ENCODE data around the gene RBM12.
"Not testable (repeated sequence)": the region's sequence is repeated elsewhere in the genome, so short reads cannot be mapped to it uniquely, and the experiment has no call there.

The RBM12 gene, protein sequence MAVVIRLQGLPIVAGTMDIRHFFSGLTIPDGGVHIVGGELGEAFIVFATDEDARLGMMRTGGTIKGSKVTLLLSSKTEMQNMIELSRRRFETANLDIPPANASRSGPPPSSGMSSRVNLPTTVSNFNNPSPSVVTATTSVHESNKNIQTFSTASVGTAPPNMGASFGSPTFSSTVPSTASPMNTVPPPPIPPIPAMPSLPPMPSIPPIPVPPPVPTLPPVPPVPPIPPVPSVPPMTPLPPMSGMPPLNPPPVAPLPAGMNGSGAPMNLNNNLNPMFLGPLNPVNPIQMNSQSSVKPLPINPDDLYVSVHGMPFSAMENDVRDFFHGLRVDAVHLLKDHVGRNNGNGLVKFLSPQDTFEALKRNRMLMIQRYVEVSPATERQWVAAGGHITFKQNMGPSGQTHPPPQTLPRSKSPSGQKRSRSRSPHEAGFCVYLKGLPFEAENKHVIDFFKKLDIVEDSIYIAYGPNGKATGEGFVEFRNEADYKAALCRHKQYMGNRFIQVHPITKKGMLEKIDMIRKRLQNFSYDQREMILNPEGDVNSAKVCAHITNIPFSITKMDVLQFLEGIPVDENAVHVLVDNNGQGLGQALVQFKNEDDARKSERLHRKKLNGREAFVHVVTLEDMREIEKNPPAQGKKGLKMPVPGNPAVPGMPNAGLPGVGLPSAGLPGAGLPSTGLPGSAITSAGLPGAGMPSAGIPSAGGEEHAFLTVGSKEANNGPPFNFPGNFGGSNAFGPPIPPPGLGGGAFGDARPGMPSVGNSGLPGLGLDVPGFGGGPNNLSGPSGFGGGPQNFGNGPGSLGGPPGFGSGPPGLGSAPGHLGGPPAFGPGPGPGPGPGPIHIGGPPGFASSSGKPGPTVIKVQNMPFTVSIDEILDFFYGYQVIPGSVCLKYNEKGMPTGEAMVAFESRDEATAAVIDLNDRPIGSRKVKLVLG

GRCh38 chr20:35664466-35665206, at the start of gene RBM12, which contains the start of gene CPNE1:
Gene RBM12 (minus strand): TSS chr20:35664900. CDS start chr20:35655322, 9,578 bp downstream.
Gene CPNE1 (minus strand): TSS chr20:35664900. CDS start chr20:35632923, 31,977 bp downstream.
- peak; percentile 90 for DNase-seq (ENCODE audit: low read depth)

DNA sequence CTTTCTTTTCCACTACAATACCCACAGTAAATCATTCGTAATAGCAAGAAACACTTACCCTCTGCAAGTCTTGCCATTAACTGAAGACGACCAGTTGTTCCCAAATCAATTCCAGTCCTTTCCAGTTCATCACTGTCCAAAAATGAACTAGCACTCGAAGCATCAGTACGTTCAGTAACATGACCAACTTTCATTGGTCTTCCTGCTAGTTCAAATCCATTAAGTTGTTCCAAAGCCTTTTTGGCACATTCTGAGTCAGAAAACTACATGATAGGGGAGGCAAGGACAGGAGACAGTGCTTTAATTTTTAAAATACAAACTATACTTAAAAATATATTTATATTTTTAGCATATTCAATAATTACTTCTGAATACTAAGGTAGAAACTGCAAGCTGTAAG, 49.4 kb upstream of the RBM12 start:
- DNase-seq (ENCODE audit: low read depth): no peak

DNA sequence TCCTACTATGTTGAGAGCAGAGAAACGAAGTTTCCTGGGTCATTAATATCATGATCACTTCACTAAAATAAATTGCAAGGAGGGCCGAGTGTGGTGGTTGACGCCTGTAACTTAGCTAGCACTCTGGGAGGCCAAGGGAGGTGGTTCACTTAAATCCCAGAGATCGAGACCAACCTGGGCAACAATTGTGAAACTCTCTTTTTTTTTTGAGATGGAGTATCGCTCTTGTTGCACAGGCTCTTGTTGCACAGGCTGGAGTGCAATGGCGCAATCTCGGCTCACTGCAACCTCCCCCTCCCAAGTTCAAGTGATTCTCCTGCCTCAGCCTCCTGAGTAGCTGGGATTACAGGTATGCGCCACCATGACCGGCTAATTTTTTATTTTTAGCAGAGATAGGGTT, 48.4 kb upstream of the RBM12 start:
- DNase-seq (ENCODE audit: low read depth): not testable (repeated sequence)

DNA sequence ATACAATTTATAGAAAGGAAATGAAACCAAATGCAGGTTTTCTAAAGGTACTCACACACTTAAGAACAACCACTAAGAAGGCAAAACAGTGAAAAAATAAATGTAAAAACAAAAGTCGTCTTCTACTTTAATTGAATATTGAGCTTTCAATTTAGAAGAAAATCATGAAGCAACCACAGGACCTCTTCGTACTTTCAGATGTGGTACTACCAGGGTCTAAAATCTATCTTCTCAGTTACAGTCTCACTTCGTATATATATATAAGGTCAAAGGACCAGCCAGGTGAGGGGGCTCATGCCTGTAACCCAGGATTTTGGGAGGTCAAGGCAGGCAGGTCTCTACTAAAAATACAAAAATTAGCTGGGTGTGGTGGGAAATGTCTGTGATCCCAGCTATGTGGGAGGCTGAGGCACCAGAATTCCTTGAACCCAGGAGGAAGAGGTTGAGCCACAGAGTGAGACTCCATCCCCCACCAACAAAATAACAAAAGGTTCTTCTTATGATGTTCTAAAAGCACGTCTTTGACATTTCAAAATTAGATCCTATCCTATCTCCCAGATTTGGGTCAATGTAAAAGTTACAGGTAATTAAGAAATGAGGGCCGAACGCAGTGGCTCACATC, 47.0 kb upstream of the RBM12 start:
- no peak for DNase-seq (ENCODE audit: low read depth)

DNA sequence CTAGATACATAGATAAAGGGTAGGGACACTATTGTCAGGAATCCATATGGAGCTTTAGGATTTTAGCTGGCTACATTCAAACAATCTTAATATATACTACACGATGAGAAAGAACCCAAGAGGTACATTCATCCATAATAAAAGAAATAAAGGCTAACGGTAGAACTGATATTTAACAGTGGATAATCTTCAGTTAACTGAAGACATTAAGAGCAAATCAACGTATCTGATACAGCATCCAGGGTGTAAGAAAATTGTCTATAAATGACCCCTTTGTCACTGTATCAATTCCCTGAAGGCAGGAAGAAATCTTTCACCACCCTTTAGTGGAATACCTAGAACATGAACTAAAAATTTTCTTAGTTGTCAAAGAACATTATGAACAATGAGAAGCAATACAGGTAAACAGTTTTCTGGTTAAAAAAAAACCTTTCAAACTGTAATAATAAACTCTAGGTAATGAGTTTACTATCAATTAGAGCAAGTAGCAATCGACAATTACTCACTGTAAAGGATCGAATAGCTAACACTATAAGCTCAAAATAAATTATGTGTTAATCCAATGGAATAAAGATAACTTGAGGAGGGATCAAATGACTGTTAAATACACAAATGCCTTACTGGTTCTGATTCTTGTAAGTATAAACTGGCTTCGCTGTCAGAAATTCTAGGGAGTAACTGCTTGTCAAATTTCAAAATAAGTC, 46.3 kb upstream of the RBM12 start:
- DNase-seq (ENCODE audit: low read depth): no peak

DNA sequence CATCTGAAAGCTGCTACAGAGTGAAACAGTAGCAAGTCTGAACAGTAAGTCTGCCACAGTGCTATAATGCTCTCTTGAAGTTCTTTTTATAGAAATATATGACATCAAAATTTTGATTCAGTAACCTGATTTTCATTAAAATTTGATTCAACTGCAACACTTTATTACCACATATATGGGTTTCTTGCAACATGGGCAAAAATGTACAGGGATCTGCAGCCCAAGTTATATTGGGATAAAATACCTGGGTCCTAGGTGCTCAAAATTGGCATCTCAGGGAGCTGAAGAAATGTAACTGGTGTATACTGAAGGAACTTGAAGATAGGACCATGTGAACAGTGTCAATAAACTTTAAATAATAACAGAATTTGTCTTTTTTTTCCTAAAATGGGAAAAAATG, 45.3 kb upstream of the RBM12 start:
- DNase-seq (ENCODE audit: low read depth): no peak

DNA sequence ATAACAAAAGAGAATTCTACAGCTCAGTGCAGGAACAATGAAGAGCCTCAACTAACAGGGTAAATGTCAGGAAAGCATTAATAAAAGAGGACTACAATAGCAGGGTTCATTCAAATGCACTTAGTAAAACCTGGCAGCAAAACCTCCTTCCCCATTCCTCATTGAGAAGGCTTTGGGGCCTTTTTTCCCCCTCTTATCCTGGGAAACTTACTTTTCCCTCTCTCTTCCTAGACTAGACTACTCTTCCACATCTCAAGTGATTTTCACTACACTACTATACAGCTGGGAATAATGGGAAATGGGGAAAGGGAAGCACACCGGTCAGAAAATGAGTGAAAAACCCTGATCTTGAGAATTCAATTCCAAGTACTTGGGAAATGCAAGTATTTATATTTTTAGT, 44.6 kb upstream of the RBM12 start:
- no peak for DNase-seq (ENCODE audit: low read depth)

GRCh38 chr20:35708502-35708901, 43.8 kb upstream of the RBM12 start:
- no peak for DNase-seq (ENCODE audit: low read depth)

DNA sequence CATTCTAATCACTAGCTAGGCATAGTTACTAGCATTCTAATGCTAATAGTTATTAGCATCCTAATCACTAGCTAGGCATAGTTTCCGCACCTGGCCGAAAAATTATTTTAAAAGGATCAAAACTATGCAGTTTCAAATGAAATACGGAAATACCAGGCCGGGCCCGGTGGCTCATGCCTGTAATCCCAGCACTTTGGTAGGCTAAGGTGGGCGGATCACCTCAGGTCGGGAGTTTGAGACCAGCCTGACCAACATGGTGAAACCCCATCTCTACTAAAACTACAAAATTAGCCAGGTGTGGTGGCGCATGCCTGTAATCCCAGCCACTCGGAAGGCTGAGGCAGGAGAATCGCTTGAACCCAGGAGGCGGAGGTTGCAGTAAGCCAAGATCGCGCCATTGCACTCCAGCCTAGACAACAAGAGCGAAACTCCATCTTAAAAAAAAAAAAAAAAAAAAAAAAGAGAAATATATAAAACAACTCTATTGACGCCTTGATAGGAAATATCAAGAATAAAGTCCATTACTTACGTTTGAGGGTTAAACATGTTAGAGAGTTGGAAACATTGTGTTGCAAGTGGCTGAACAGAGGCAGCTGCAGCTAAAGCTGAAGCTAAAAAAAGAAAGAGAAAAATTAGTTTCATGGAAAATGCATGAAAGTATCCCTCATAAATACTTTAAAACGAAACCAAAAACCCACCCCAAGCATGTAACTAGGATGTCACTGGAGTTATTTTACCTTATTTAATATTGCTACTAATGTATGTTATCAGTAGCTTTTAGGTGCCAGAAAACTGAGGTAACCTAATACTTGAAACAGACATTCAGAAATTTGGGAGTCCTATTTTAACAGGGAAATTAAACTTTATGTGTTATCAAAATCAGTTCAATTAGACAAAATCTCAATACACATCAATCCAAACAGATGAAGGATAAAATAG, 42.2 kb upstream of the RBM12 start:
- DNase-seq (ENCODE audit: low read depth): not testable (repeated sequence)

- DNase-seq (ENCODE audit: low read depth): not testable (repeated sequence)
These were observed 41.2 kb upstream of the RBM12 start for GRCh38 chr20:35705894-35706293.

- no peak for DNase-seq (ENCODE audit: low read depth)
These were observed 40.0 kb upstream of the RBM12 start for GRCh38 chr20:35704514-35705261.

DNA sequence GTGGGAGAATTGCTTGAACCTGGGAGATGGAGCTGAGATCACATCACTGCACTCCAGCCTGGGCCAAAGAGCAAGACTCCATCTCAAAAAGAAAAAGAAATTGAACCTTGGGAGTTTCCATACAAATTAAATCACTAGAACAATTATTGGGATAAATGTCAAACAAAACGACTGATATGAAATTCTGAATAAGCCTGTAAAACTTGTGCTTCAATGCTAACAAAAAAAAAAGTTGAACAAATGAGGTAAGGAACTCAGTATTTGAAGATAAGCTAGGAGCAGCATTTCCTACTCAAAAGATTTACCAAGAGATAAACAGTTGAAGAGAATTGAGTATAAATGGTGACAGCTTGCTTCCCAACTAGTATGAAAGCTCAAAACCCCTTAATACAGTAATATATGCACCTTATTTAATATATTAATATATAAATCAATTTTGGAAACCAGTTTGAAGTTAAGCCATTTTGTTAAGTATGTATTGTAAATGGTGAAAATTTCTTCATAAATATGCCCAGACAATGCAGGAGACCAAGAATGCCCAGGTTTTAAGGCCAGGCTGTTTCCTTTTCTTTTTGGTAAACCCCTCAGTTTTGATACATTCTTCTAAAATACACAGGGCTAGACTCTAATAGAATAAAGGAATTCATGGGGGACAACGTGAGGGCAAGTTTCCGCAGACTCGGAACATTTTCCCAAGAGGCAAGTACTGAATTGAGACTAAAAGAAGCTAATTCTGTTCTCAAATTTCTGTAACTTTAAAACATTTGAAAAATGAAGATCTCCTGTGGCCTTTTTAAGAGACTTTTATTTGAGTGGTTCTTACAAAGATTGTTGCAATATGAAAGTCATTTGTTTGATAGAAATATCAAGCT, 38.4 kb upstream of the RBM12 start:
- DNase-seq (ENCODE audit: low read depth): no peak

DNA sequence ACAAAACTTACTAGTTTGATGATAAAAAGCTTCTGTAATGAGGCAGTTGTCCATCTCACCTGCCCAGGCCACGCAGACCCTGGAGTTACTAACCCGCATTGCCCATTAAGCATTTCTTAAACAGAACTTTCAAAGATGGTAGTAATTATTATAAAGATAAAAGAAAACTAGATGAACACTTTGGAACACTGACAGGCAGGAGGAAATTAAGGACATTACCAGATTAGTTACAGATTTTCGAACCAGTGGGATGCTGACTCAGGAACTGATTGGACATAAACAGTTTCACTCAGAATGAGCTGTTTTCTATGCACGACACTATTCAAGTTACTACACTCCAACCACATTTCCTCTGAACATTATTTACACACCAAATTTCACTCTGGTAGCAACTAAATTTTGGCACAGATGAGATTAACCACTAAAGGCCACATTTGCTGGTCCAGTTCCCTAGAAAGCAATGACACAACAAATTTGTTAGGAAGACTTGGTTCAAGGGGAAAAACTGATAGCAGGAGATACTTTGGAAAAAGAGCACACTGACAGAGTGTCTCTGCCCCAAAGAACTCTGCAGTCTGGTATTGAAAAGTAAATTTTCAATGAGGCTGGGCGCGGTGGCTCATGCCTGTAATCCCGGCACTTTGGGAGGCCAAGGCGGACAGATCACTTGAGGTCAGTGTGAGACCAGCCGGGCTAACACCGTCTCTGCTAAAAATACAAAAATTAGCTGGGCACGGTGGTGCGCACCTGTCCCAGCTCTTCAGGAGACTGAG, 37.5 kb upstream of the RBM12 start:
- DNase-seq (ENCODE audit: low read depth): no peak

GRCh38 chr20:35700625-35701148, 36.0 kb upstream of the RBM12 start:
- DNase-seq (ENCODE audit: low read depth): no peak

DNA sequence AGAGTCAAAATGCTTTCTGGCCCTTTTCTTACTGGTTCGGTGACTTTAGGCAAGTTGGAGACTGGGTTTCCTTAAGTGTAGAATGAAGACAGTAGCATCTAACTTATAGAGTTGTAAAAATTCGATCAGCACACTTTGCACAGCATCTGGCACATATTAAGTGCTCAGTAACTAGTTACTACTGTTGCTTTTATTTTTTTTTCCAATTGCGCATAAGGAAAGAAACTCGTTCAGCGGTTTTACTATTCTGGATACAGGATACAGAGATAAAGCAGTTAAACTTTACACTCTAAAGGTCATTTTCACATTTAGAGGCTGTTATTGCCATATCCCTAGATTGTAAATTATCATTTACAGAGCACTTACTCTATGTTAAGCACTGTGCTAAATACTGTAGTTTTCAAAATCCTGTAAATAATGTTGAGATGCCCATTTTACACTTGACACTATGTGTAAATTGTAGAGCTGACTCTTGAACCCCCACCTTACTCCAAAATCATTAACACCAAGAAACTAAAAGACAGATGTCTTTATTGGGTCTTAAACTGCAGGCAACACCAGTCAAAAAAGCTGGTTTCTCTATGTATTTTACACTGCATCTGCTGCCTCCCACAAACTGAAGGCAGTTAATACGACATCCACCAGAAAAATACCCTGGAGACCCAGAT, 35.4 kb upstream of the RBM12 start:
- no peak for DNase-seq (ENCODE audit: low read depth)

- DNase-seq (ENCODE audit: low read depth): peak; percentile 88
These were observed 34.6 kb upstream of the RBM12 start, which contains the start of the genes NFS1 and ROMO1 for GRCh38 chr20:35699127-35699956. Gene NFS1 (minus strand): TSS chr20:35699352. CDS start chr20:35699288, 64 bp downstream. Gene ROMO1 (plus strand): TSS chr20:35699405. CDS start chr20:35699633, 228 bp downstream.
